NCI-H446 (cell line): Measurements from ENCODE around the gene TUBA3D.
"Not testable (repeated sequence)": the region's sequence is repeated elsewhere in the genome, so short reads cannot be mapped to it uniquely, and the experiment has no call there.

Source experiments
- DNase-seq, 2 experiments: peaks; one replicate each; lab custom pipeline; 2025; lab: John Stamatoyannopoulos, UW

Gene TUBA3D

GRCh38 chr2:131483981-131484820 is 8.3 kb downstream of the TUBA3D start:
- not testable (repeated sequence) for DNase-seq

- not testable (repeated sequence) for DNase-seq
Measured at GRCh38 chr2:131484906-131485460, 9.1 kb downstream of the TUBA3D start.

GRCh38 chr2:131486201-131486902 is 10.4 kb downstream of the TUBA3D start:
- DNase-seq, result not testable (repeated sequence)

- DNase-seq, result no peak
Measured at GRCh38 chr2:131488306-131489205, 12.6 kb downstream of the TUBA3D start.

- peak in 1 of 2 experiments; percentile 43 for DNase-seq
Measured at GRCh38 chr2:131490616-131491468, 14.9 kb downstream of the TUBA3D start.

GRCh38 chr2:131491469-131491836 is 15.5 kb downstream of the TUBA3D start:
- DNase-seq, result not testable (repeated sequence)

GRCh38 chr2:131492015-131492417 is 16.1 kb downstream of the TUBA3D start, which contains the start of gene MZT2A:
Gene MZT2A (minus strand): TSS chr2:131492397. CDS start chr2:131492376, 21 bp downstream.
- DNase-seq, result not testable (repeated sequence)

GRCh38 chr2:131492418-131493198 is 16.7 kb downstream of the TUBA3D start:
- DNase-seq, result peak; percentile 82 to 90

GRCh38 chr2:131493199-131493968 is 17.5 kb downstream of the TUBA3D start:
- DNase-seq, result no peak

- not testable (repeated sequence) for DNase-seq
Measured at GRCh38 chr2:131495506-131495905, 19.6 kb downstream of the TUBA3D start.

GRCh38 chr2:131498321-131498973 is 22.5 kb downstream of the TUBA3D start:
- DNase-seq, result not testable (repeated sequence)

- not testable (repeated sequence) for DNase-seq
Measured at GRCh38 chr2:131503587-131503986, 27.7 kb downstream of the TUBA3D start.

- DNase-seq, result not testable (repeated sequence)
Measured at GRCh38 chr2:131504082-131504750, 28.3 kb downstream of the TUBA3D start.

GRCh38 chr2:131509615-131510014 is 33.7 kb downstream of the TUBA3D start:
- no peak for DNase-seq

- DNase-seq, result not testable (repeated sequence)
Measured at GRCh38 chr2:131511291-131511968, 35.5 kb downstream of the TUBA3D start.

GRCh38 chr2:131511969-131512870 is 36.3 kb downstream of the TUBA3D start:
- not testable (repeated sequence) for DNase-seq
